Mucosa of stomach (tissue), 1 donor: Measurements from ENCODE around the gene NME7.
A peak's percentile ranks its signal among the peaks of the same experiment; 100 is the strongest.

Experiments used
- H3K27me3 ChIP-seq: one replicate; pipeline ENCODE4 v1.7.0; 2013; ENCODE audit warnings: mild to moderate bottlenecking, low read length; ENCODE audit not compliant: control insufficient read depth, insufficient read depth
- H3K36me3 ChIP-seq: one replicate; pipeline ENCODE4 v1.7.0; 2013; ENCODE audit warnings: low read length; ENCODE audit not compliant: control insufficient read depth, insufficient read depth
- H3K4me1 ChIP-seq: one replicate; pipeline ENCODE4 v1.7.0; 2013; ENCODE audit warnings: mild to moderate bottlenecking, low read length; ENCODE audit not compliant: control insufficient read depth, insufficient read depth
- H3K4me3 ChIP-seq: one replicate; pipeline ENCODE4 v1.7.0; 2013; ENCODE audit warnings: low read length
- H3K9ac ChIP-seq: one replicate; pipeline ENCODE4 v1.7.0; 2013; ENCODE audit warnings: mild to moderate bottlenecking, low read length, moderate library complexity
- H3K9me3 ChIP-seq: one replicate; pipeline ENCODE4 v1.7.0; 2013; ENCODE audit warnings: mild to moderate bottlenecking, low read length, moderate library complexity; ENCODE audit not compliant: control insufficient read depth
- donor health status: Pancreatic carcinoma.

NME7 gene

DNA sequence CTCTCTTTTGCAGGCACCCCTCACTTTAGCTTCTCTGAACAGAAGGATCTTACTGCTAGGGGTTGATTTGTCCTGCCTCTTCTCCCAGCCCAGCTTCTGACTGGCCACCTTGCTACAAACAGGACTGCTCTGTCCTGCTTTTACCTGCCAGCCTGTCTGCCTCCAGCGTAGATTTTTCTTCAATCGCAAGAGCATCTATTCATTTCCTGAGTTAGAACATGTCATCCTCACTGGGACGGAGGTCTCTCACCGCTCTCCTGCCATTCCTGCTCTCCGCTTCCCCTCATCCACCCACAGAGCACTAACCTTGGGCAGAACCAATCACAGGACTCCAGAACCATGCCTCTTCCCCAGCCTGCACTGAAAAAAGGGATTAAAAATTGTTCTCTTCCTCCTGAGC, 264.6 kb downstream of the NME7 start:
- peaks cover 45% of the 10 kb centered on the region for H3K4me1 ChIP-seq
- no peaks in the 10 kb centered on the region for H3K27me3 ChIP-seq
- no peaks in the 10 kb centered on the region for H3K9me3 ChIP-seq
- no peaks in the 10 kb centered on the region for H3K36me3 ChIP-seq
- H3K4me3 ChIP-seq = peak overlapping the region; percentile 10
- H3K9ac ChIP-seq = peak overlapping the region; percentile 68

DNA sequence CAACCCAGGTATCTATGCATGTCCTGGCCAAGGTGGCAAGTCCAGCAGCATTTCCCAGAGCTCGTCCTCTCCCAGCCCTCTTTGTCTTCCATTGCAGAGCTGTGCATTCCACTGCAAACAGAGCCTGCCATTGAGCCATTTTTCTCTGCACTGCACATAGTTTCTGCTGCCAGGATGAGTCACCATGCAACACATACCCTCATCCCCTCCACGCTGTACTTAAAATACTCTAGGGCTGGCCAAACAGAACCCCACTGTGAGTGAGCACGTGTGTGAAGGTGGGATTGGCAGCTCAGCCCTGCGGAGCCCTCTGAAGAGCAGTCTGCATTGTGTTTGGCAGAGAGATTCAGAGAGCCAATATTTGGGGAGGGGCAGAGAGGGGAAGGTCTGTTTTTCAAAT, 265.0 kb downstream of the NME7 start:
- Histone ChIP-seq H3K36me3 (no peaks in the 10 kb centered on the region), H3K9me3 (no peaks in the 10 kb centered on the region), H3K27me3 (no peaks in the 10 kb centered on the region), H3K4me3 (peak overlapping the region; percentile 10), H3K4me1 (peaks cover 45% of the 10 kb centered on the region), H3K9ac (peak overlapping the region; percentile 68)

DNA sequence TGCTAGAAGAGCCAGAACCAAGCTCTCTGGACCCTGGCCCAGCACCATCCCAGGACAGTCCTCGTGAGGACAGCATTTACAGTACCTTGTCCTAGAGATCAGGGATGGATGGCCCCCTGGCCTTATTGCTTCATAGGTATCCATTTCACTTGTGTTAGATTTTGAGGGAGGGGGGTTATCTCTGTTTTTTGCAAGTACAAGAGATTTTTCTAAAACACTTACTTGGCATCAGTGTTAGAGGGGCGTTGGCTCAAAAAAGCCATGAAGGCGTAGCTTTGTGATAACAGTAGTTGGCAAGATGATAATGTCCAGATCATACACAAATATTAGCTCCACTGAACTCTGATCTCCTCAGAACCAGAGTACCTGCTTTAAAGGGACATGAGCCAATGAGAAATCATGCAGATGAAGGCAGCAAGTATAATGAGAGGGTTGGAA, 266.9 kb downstream of the NME7 start:
- H3K4me3 ChIP-seq = no peak overlapping the region
- peaks cover 45% of the 10 kb centered on the region for H3K4me1 ChIP-seq
- H3K9ac ChIP-seq = peak overlapping the region; percentile 7
- no peaks in the 10 kb centered on the region for H3K9me3 ChIP-seq
- H3K36me3 ChIP-seq = no peaks in the 10 kb centered on the region
- no peaks in the 10 kb centered on the region for H3K27me3 ChIP-seq

DNA sequence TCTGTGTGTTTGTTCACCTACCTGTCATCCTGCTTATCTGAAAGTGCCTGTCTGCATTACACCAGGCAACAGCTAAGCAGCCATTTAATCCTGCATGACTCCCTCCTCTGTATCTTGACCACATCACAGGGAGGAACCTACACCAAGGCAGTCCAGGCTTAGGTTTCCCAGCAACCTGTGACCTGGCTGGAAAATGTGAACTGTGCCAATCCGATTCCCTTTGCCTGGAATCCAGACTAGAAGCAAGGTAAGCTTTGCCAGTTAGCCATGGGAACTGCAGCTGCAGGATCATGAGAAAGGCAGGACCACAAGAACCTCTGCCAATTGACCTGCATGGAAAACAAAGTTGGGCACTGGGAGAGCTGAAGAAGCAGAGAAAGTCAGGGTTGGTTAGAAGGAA, 267.4 kb downstream of the NME7 start:
- H3K27me3 ChIP-seq = no peaks in the 10 kb centered on the region
- peaks cover 46% of the 10 kb centered on the region for H3K4me1 ChIP-seq
- no peak overlapping the region for H3K9ac ChIP-seq
- H3K4me3 ChIP-seq = no peak overlapping the region
- H3K36me3 ChIP-seq = no peaks in the 10 kb centered on the region
- H3K9me3 ChIP-seq = no peaks in the 10 kb centered on the region

DNA sequence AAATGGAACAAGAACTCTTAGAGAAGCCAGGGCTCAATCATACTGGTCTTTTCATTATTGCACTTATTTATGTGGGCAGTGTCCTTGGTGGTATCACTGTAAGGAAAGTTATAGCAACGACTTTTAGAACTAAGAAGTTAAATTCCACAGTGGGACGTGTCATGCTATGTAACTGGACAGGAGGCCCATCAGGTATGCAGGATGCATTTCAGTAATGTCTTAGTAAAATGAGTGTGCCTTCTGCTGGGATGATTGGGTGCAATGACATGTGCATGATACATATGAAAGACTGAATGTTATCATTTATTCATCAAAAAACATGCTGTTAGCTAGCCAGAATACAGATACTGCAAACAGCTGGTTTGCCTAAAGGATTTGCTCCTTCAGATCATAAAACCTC, 268.0 kb downstream of the NME7 start:
- no peak overlapping the region for H3K4me3 ChIP-seq
- H3K9ac ChIP-seq = no peak overlapping the region
- H3K4me1 ChIP-seq = peaks cover 45% of the 10 kb centered on the region
- no peaks in the 10 kb centered on the region for H3K27me3 ChIP-seq
- H3K9me3 ChIP-seq = no peaks in the 10 kb centered on the region
- no peaks in the 10 kb centered on the region for H3K36me3 ChIP-seq

GRCh38 chr1:169098380-169098779, 269.2 kb downstream of the NME7 start:
- Histone ChIP-seq H3K27me3 (no peaks in the 10 kb centered on the region), H3K36me3 (no peaks in the 10 kb centered on the region), H3K9ac (peak overlapping the region; percentile 9), H3K9me3 (no peaks in the 10 kb centered on the region), H3K4me3 (no peak overlapping the region), H3K4me1 (peaks cover 33% of the 10 kb centered on the region)

DNA sequence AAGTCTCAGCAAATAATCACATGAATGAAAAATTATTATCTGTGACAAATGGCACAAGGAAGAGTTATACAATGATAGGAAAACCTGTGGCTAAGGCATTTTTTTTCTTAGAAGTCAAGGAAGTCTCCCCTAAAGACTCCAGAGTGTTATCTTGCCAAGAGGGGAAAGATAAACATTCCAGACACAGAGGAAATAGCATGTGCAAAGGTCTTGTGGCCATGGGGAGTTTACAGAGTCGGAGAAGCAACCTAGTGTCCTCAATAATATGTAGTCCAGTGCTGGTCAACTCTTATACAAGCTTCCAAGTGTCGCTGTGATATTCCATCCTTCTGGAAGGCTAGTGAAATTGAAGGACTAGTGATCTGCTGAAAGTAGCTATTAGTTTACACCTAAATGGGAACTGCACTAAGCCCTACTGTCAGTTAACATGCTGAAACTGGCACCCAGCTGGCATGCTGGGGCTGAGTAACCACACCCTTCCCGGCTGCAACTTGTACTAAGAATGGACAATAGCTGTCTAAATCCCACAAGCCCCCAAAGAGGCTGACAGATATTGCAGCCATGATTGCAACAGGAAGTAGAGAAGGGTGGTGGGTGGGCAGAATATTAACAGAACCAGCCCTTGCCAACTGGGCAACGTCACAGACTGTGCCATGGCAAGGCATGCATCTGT, 272.6 kb downstream of the NME7 start:
- no peak overlapping the region for H3K9ac ChIP-seq
- no peak overlapping the region for H3K4me3 ChIP-seq
- H3K27me3 ChIP-seq = no peaks in the 10 kb centered on the region
- no peaks in the 10 kb centered on the region for H3K9me3 ChIP-seq
- peaks cover 15% of the 10 kb centered on the region for H3K4me1 ChIP-seq
- no peaks in the 10 kb centered on the region for H3K36me3 ChIP-seq

DNA sequence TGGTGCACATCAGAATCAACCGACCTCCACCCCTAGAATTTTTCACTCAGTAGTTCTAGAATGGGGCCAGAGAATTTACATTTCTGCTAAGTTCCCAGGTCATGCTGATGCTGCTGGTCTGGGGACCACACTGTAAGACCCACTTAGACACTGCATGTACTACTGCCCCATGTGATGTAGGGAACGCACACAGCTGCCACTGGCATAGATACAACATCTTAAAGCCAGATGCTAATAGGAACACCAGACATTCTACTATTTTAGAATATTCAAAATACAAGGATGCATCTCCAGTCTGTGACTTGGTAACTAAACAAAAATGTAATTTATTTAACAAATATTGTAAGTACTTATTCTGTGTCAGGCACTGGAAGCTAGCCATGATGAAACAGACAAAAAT, 275.2 kb downstream of the NME7 start:
- no peak overlapping the region for H3K4me3 ChIP-seq
- H3K36me3 ChIP-seq = no peaks in the 10 kb centered on the region
- H3K9ac ChIP-seq = no peak overlapping the region
- no peaks in the 10 kb centered on the region for H3K9me3 ChIP-seq
- no peaks in the 10 kb centered on the region for H3K27me3 ChIP-seq
- peaks cover 16% of the 10 kb centered on the region for H3K4me1 ChIP-seq

DNA sequence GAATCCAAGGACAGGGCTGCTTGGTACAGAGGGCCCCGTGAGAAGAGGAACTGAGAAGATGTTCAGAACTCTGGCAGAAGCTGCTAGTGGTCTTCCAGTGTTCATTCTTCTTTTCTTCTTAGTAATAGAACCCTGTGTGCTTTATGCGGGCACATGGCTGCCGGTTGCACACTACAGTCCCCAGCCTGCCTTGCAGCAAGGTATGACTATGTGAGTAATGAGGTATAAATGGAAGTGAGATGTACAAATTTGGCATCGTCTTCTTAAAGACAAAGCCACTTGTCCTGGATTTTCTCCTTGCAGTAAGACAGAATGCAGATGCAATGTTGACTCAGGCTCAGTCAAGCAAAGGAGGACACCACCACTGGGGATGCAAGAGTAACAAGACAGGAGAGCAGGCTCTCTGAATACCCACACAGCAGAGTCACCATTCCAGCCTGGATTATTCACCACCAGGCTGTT, 276.1 kb downstream of the NME7 start:
- Histone ChIP-seq H3K9ac (no peak overlapping the region), H3K27me3 (no peaks in the 10 kb centered on the region), H3K36me3 (no peaks in the 10 kb centered on the region), H3K9me3 (no peaks in the 10 kb centered on the region), H3K4me3 (no peak overlapping the region), H3K4me1 (peaks cover 24% of the 10 kb centered on the region)

GRCh38 chr1:169090900-169091311, 276.7 kb downstream of the NME7 start:
- Histone ChIP-seq H3K27me3 (no peaks in the 10 kb centered on the region), H3K4me1 (peaks cover 25% of the 10 kb centered on the region), H3K9ac (no peak overlapping the region)

DNA sequence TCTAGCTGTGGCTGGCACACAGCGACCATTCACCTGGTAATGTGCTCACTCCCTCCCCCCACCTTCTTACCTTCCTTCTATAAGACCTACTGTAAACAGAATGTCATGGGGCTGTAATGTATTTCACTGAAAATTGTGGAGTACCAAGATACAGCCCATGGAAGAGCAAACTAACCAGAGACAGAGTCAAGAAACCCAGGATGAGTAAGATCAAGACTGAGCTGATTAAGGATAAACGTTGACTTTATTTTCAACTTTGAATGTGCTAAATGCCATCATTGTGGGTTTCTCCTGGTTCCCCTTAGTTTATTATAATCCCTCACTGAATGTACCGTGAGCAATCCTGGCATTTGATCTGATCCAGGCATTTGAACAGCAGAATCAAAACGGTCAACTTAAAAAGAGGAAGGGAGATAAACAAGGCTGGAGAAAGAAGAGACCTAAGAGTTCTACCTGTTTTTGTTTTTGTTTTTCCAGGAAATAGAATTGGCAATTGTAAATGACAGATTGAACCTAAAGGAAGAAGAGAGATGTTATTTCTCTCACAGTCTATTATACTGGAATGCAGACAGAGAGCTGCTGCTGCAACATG, 277.2 kb downstream of the NME7 start:
- H3K27me3 ChIP-seq = no peaks in the 10 kb centered on the region
- H3K36me3 ChIP-seq = no peaks in the 10 kb centered on the region
- H3K9me3 ChIP-seq = no peaks in the 10 kb centered on the region
- H3K4me3 ChIP-seq = no peak overlapping the region
- H3K9ac ChIP-seq = no peak overlapping the region
- H3K4me1 ChIP-seq = peaks cover 25% of the 10 kb centered on the region

More at GRCh38 chr1:169090900-169091311, 276.7 kb downstream of the NME7 start:
- no peaks in the 10 kb centered on the region for H3K9me3 ChIP-seq
- no peak overlapping the region for H3K4me3 ChIP-seq
- no peaks in the 10 kb centered on the region for H3K36me3 ChIP-seq

- no peak overlapping the region for H3K4me3 ChIP-seq
- no peaks in the 10 kb centered on the region for H3K27me3 ChIP-seq
These were observed 277.8 kb downstream of the NME7 start for GRCh38 chr1:169089776-169090175.

More at GRCh38 chr1:169089776-169090175, 277.8 kb downstream of the NME7 start:
- H3K4me1 ChIP-seq = peaks cover 18% of the 10 kb centered on the region
- H3K9me3 ChIP-seq = no peaks in the 10 kb centered on the region
- no peaks in the 10 kb centered on the region for H3K36me3 ChIP-seq
- H3K9ac ChIP-seq = no peak overlapping the region
